Duodenal mucosa (tissue), 2 donors: ENCODE data around the gene PPP4R3B.

Experiments
- H3K27ac ChIP-seq: one replicate; pipeline ENCODE4 v1.7.0; 2013; ENCODE audit warnings: low read depth, low read length
- H3K27me3 ChIP-seq, 2 donors: one replicate each; pipeline ENCODE4 v1.7.0; 2013; ENCODE audit warnings: low read length in 2 of 2, control low read depth in 1 of 2; ENCODE audit not compliant: insufficient read depth in 2 of 2, control insufficient read depth in 1 of 2
- H3K36me3 ChIP-seq, 2 donors: one replicate each; pipeline ENCODE4 v1.7.0; 2013; ENCODE audit warnings: low read length in 2 of 2, control low read depth in 1 of 2; ENCODE audit not compliant: insufficient read depth in 2 of 2, control insufficient read depth in 1 of 2
- H3K4me1 ChIP-seq, 2 donors: one replicate each; pipeline ENCODE4 v1.7.0; 2013; ENCODE audit warnings: low read length in 2 of 2, control low read depth in 1 of 2; ENCODE audit not compliant: insufficient read depth in 2 of 2, control insufficient read depth in 1 of 2
- H3K4me3 ChIP-seq, 2 donors: one replicate each; pipeline ENCODE4 v1.7.0; 2013; ENCODE audit warnings: low read length in 2 of 2, low read depth in 1 of 2
- H3K9ac ChIP-seq, 2 donors: one replicate each; pipeline ENCODE4 v1.7.0; 2013; ENCODE audit warnings: low read length in 2 of 2, low read depth in 1 of 2
- H3K9me3 ChIP-seq, 2 donors: one replicate each; pipeline ENCODE4 v1.7.0; 2013; ENCODE audit warnings: low read length in 2 of 2, control low read depth in 1 of 2; ENCODE audit not compliant: control insufficient read depth in 1 of 2

PPP4R3B gene

GRCh38 chr2:55519938-55520885 lies 97.2 kb downstream of the PPP4R3B start:
- H3K36me3 ChIP-seq: no peaks in the 10 kb centered on the region
- H3K27me3 ChIP-seq: no peaks in the 10 kb centered on the region
- peak overlapping the region; percentile 82 for H3K9ac ChIP-seq
- H3K9me3 ChIP-seq: no peaks in the 10 kb centered on the region
- peak overlapping the region; percentile 97 to 99 for H3K4me3 ChIP-seq
- H3K27ac ChIP-seq: peak overlapping the region; percentile 41
- H3K4me1 ChIP-seq: peaks cover 8 to 9% of the 10 kb centered on the region in 2 donors

DNA sequence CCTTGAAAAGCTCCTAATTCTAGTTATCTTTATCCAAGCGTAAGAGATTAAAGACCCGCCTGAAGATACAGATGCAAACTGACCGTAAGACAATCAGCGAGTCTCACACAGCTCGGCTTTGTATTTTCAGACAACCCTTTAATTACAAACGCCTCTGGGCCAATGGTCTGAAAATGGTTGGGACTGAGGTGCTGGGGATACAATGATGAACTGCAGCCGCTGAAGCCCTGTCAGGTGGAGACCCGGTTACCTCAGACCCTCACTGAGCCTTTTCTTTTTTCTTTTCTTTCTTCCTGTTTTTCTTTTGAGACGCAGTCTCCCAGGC lies 98.6 kb downstream of the PPP4R3B start:
- Histone ChIP-seq H3K9ac (peak overlapping the region; percentile 56 to 82), H3K27me3 (no peaks in the 10 kb centered on the region)

GRCh38 chr2:55511508-55512124 lies 105.8 kb downstream of the PPP4R3B start:
- H3K27ac ChIP-seq: no peak overlapping the region
- H3K4me1 ChIP-seq: no peaks in the 10 kb centered on the region
- H3K4me3 ChIP-seq: no peak overlapping the region
- no peaks in the 10 kb centered on the region for H3K36me3 ChIP-seq
- no peak overlapping the region for H3K9ac ChIP-seq
- H3K27me3 ChIP-seq: no peaks in the 10 kb centered on the region
- no peaks in the 10 kb centered on the region for H3K9me3 ChIP-seq

More for the DNA sequence above, 98.6 kb downstream of the PPP4R3B start:
- peak overlapping the region; percentile 97 to 99 for H3K4me3 ChIP-seq
- H3K27ac ChIP-seq: peak overlapping the region; percentile 47
- H3K9me3 ChIP-seq: no peaks in the 10 kb centered on the region
- peaks cover 8 to 9% of the 10 kb centered on the region in 2 donors for H3K4me1 ChIP-seq
- H3K36me3 ChIP-seq: no peaks in the 10 kb centered on the region

DNA sequence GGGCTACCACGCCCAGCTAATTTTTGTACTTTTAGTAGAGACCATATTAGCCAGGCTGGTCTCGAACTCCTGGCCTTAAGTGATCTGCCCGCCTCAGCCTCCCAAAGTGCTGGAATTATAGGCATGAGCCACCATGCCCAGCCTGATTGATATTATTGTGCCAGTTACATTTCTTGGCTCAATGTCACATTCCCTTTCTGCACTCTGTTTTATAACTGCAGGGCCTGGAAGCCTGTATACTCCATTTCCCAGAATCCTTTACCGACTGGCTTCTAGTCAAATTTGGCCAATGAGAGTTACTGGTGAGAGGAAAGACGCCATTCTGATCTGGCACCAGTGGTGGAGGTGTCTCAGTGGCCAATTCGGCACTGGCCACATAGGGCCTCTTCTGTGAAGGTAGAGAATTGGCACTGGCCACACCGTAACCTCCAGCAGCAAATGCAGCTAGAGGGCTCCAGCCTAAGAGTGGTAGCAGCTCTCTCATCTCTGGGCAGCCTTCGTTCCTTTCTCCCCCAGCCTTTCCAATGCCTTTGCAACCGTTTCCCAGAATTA lies 114.8 kb downstream of the PPP4R3B start:
- no peak overlapping the region for H3K27ac ChIP-seq
- no peak overlapping the region for H3K4me3 ChIP-seq
- H3K27me3 ChIP-seq: no peaks in the 10 kb centered on the region
- no peaks in the 10 kb centered on the region for H3K4me1 ChIP-seq
- H3K9ac ChIP-seq: no peak overlapping the region
- no peaks in the 10 kb centered on the region for H3K36me3 ChIP-seq
- H3K9me3 ChIP-seq: no peaks in the 10 kb centered on the region

- Histone ChIP-seq H3K36me3 (no peaks in the 10 kb centered on the region), H3K4me3 (no peak overlapping the region), H3K4me1 (no peaks in the 10 kb centered on the region), H3K27me3 (no peaks in the 10 kb centered on the region), H3K9ac (no peak overlapping the region), H3K27ac (no peak overlapping the region), H3K9me3 (no peaks in the 10 kb centered on the region)
Measured at GRCh38 chr2:55500025-55500424, 117.4 kb downstream of the PPP4R3B start.

DNA sequence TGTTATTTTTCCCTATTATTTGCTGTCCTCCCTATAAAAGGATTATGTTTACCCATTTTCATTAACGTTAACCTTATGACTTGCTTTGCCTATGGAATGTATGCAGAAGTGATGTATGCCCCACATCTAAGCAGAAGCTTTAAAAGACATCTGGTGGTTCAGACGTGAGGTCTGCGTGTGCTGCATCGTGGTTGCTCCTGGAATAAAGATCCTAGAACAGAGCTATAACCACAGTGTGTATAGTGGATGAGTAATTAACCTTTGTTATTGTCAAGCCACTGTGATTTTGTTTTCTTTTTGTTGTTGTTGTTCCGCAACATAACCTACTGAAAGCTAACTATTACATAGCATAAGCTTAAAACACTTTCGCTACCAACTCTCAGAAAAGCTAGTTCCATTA lies 118.8 kb downstream of the PPP4R3B start:
- no peaks in the 10 kb centered on the region for H3K27me3 ChIP-seq
- H3K36me3 ChIP-seq: no peaks in the 10 kb centered on the region
- no peak overlapping the region for H3K27ac ChIP-seq
- no peaks in the 10 kb centered on the region for H3K9me3 ChIP-seq
- no peak overlapping the region for H3K9ac ChIP-seq
- no peaks in the 10 kb centered on the region for H3K4me1 ChIP-seq
- H3K4me3 ChIP-seq: no peak overlapping the region
